Endothelial cell of umbilical vein (primary cell): ENCODE data around the gene TTLL5. TPM values are rescaled to one million over a fixed set of nuclear protein-coding genes. Genes with fewer than 3 reads are reported as not detected.

ENCODE experiments used
- BruUV-seq: library from RNA; stranded (reverse); fragments of 400-500 nt; replicated peaks from 2 replicates; lab custom pipeline; 2021; lab: Mats Ljungman, UMichigan
- CTCF ChIA-PET: fragments of 300-600, 350-600 bp; sonication (Branson Sonifier 250); formaldehyde crosslinking; loops from one replicate; lab custom pipeline; 2021; ENCODE audit warnings: antibody characterized with exemption, inconsistent platforms; lab: Charles Lee
- POLR2A ChIA-PET: fragments of 300-600, 350-600 bp; sonication (Branson Sonifier 250); formaldehyde crosslinking; loops from one replicate; lab custom pipeline; 2021; ENCODE audit warnings: antibody characterized with exemption, inconsistent platforms; lab: Charles Lee
- DNase-seq: peaks from one replicate; pipeline ENCODE4 v3.0.0-alpha.2; 2011; ENCODE audit warnings: low read depth, low spot score
- FAIRE-seq: peaks from 2 replicates; lab custom pipeline; 2011; peaks lifted over from hg19 to GRCh38; lab: Jason Lieb, UNC
- H2AFZ ChIP-seq: 2 replicates; pipeline ENCODE4 v1.6.0; 2012; ENCODE audit warnings: low read depth, low read length, control low read depth, inconsistent platforms
- H3K27ac ChIP-seq: 2 replicates; pipeline ENCODE4 v1.5.1; 2011; ENCODE audit warnings: low read depth, mild to moderate bottlenecking, control low read depth, low read length, moderate library complexity; ENCODE audit not compliant: insufficient read depth
- H3K27me3 ChIP-seq, 2 experiments: 2 replicates each; pipeline versions ENCODE4 v1.6.0 to v1.6.1; 2011; ENCODE audit warnings: low read length in 2 of 2, mixed read lengths in 1 of 2; ENCODE audit not compliant: control insufficient read depth in 2 of 2, insufficient read depth in 2 of 2
- H3K36me3 ChIP-seq, 2 experiments: 2 replicates in 1 of 2; 3 replicates in 1 of 2; pipeline ENCODE4 v1.5.1; 2011; ENCODE audit warnings: low read length in 2 of 2, mild to moderate bottlenecking in 1 of 2, moderate library complexity in 1 of 2; ENCODE audit not compliant: control insufficient read depth in 2 of 2, insufficient read depth in 2 of 2; ENCODE audit errors: extremely low read depth in 1 of 2
- H3K4me1 ChIP-seq: 3 replicates; pipeline ENCODE4 v1.5.1; 2011; ENCODE audit warnings: mild to moderate bottlenecking, low read length; ENCODE audit not compliant: control insufficient read depth, insufficient read depth; ENCODE audit errors: extremely low read depth
- H3K4me2 ChIP-seq: 2 replicates; pipeline ENCODE4 v1.6.1; 2011; ENCODE audit warnings: low read length, control low read depth, mixed read lengths; ENCODE audit not compliant: insufficient read depth
- H3K4me3 ChIP-seq, 3 experiments: fragments of 200-600 bp in 1 of 3; sonication (generic), shearing (Covaris generic) in 1 of 3; replicated peaks in 1 of 3; 2 replicates each; pipeline ENCODE4 v1.5.1; 2011 to 2016; ENCODE audit warnings: control low read depth in 3 of 3, low read length in 3 of 3, mild to moderate bottlenecking in 2 of 3, inconsistent platforms in 1 of 3, low read depth in 1 of 3, moderate library complexity in 1 of 3; ENCODE audit not compliant: insufficient read depth in 1 of 3
- H3K79me2 ChIP-seq: 2 replicates; pipeline ENCODE4 v1.6.0; 2012; ENCODE audit warnings: low read length, inconsistent platforms; ENCODE audit not compliant: control insufficient read depth, insufficient read depth
- H3K9ac ChIP-seq: replicated peaks from 2 replicates; pipeline ENCODE3; 2011; ENCODE audit warnings: low read length, control low read depth; ENCODE audit not compliant: insufficient read depth; ENCODE audit errors: extremely low read depth
- H3K9me1 ChIP-seq: replicated peaks from 3 replicates; pipeline ENCODE4 v1.6.0; 2011; ENCODE audit warnings: mild to moderate bottlenecking, low read length; ENCODE audit not compliant: control insufficient read depth, insufficient read depth; ENCODE audit errors: extremely low read depth
- H3K9me3 ChIP-seq: replicated peaks from 2 replicates; pipeline ENCODE4 v1.5.1; 2012; ENCODE audit warnings: low read length, inconsistent platforms; ENCODE audit not compliant: control insufficient read depth, insufficient read depth
- H4K20me1 ChIP-seq: replicated peaks from 2 replicates; pipeline ENCODE3; 2011; ENCODE audit warnings: mild to moderate bottlenecking, low read length; ENCODE audit not compliant: control insufficient read depth, insufficient read depth; ENCODE audit errors: extremely low read depth
- CTCF ChIP-seq, 2 donors: IDR thresholded peaks; 1 replicate in 1 of 2; 2 replicates in 1 of 2; pipeline ENCODE4 v1.5.1; 2011; ENCODE audit warnings: low read length in 2 of 2, mild to moderate bottlenecking in 2 of 2, moderate library complexity in 2 of 2, control low read depth in 1 of 2, inconsistent platforms in 1 of 2, low read depth in 1 of 2; ENCODE audit not compliant: insufficient read depth in 1 of 2; ENCODE audit errors: extremely low read depth in 1 of 2
- EZH2 ChIP-seq: IDR thresholded peaks from 2 replicates; pipeline ENCODE4 v1.6.1; 2012; ENCODE audit warnings: borderline replicate concordance, low read depth, mild to moderate bottlenecking, moderate library complexity, low read length, inconsistent platforms; ENCODE audit not compliant: severe bottlenecking
- FOS ChIP-seq: IDR thresholded peaks from 2 replicates; pipeline ENCODE4 v1.6.1; 2011; ENCODE audit warnings: mild to moderate bottlenecking, low read length, moderate library complexity, borderline replicate concordance; ENCODE audit not compliant: insufficient read depth
- MAX ChIP-seq: IDR thresholded peaks from 2 replicates; pipeline ENCODE4 v1.6.1; 2011; ENCODE audit not compliant: insufficient read depth, insufficient read length
- dilution Hi-C: fragments of 300-500 bp; cut with MboI; formaldehyde crosslinking; loops from one replicate; pipeline ENCODE4 v1.15.0; 2019; ENCODE audit warnings: low sequenced_read_pairs; ENCODE audit not compliant: extremely low pct_ligation_motif_present
- intact Hi-C: fragments of 100-400 bp; cut with micrococcal nuclease; formaldehyde crosslinking; loops from one replicate; pipeline ENCODE4 v1.10.0; 2022
- polyA plus RNA-seq, 4 experiments: library from polyadenylated mRNA; depleted of rRNA in 3 of 4; stranded (reverse) in 3 of 4; unstranded in 1 of 4; fragments of >200 nt; gene quantifications; 2 replicates each; pipeline versions ENCODE4 v1.2.1 to v1.2.3, GENCODE V29; 2011 to 2012; ENCODE audit warnings: missing spikeins in 1 of 4
- total RNA-seq: library from RNA; stranded (reverse); gene quantifications from 2 replicates; pipeline ENCODE4 v1.2.3, GENCODE V29; 2021

The TTLL5 gene
- total and polyA plus RNA-seq, 2 donors (not counting 3 experiments of a cell fraction or from before 2014, with no cell fraction given) = 33.2 to 93.6 TPM

GRCh38 chr14:75697386-75697785 is 36.3 kb downstream of the TTLL5 start:
- DNase-seq (no peak), FAIRE-seq (no peak)
- Histone ChIP-seq H3K79me2 (no peaks in the 10 kb centered on the region), H3K9me1 (no peaks in the 10 kb centered on the region), H3K9ac (no peak overlapping the region), H3K4me2 (no peak overlapping the region), H3K9me3 (no peaks in the 10 kb centered on the region), H3K27me3 (no peaks in the 10 kb centered on the region), H3K4me3 (no peak overlapping the region), H3K36me3 (peaks cover 8 to 10% of the 10 kb centered on the region in 2 experiments), H3K27ac (no peak overlapping the region), H4K20me1 (no peaks in the 10 kb centered on the region), H3K4me1 (no peaks in the 10 kb centered on the region), H2AFZ (no peak overlapping the region)
- TF ChIP-seq EZH2 = no peak
- ChIA-PET CTCF (interaction anchor here (2.7 kb wide), 1 partner anchor 11 kb away, joined by 20 read pairs; no protein-coding TSS in a partner anchor), POLR2A (no interaction called here)
- dilution Hi-C loops = no loop called here
- BruUV-seq = no TSS peak
- intact Hi-C loops = no loop called here

- Histone ChIP-seq H3K79me2 (no peaks in the 10 kb centered on the region), H3K4me1 (no peaks in the 10 kb centered on the region), H3K4me3 (no peak overlapping the region), H3K36me3 (peaks cover 11 to 12% of the 10 kb centered on the region in 2 experiments), H3K9ac (no peak overlapping the region), H2AFZ (no peak overlapping the region), H3K4me2 (no peak overlapping the region), H3K9me1 (no peaks in the 10 kb centered on the region), H3K27me3 (no peaks in the 10 kb centered on the region), H3K27ac (no peak overlapping the region), H3K9me3 (no peaks in the 10 kb centered on the region), H4K20me1 (no peaks in the 10 kb centered on the region)
- ChIA-PET CTCF (interaction anchor here (1.2 to 2.7 kb wide), 2 partner anchors 11 to 285 kb away, joined by 4 to 20 read pairs; no protein-coding TSS in a partner anchor), POLR2A (no interaction called here)
- intact Hi-C loops (no loop called here), dilution Hi-C loops (no loop called here)
- DNase-seq (no peak), FAIRE-seq (no peak)
- no TSS peak for BruUV-seq
- TF ChIP-seq CTCF (IDR thresholded peaks at IDR 0.05; ENCODE audit: extremely low read depth in 1 of 2, insufficient read depth in 1 of 2, low read depth in 1 of 2, low read length in 2 of 2) = no peak
- no peak for TF ChIP-seq MAX
- TF ChIP-seq FOS = no peak
Measured at GRCh38 chr14:75697918-75698317, 36.9 kb downstream of the TTLL5 start.
